Activated CD4-positive, alpha-beta T cell treated with anti-CD3 and anti-CD28 coated beads, Interleukin-2, amount 10 ng/mL, durations not matched to agents 24 days and 14 days (primary cell): ENCODE data around the gene LIMA1. TPM values are rescaled to one million over a fixed set of nuclear protein-coding genes. Genes with fewer than 3 reads are reported as not detected.
"Not testable (repeated sequence)": the region's sequence is repeated elsewhere in the genome, so short reads cannot be mapped to it uniquely, and the experiment has no call there.

Experiments
- DNase-seq: peaks from one replicate; pipeline ENCODE4 v3.0.0; 2022
- H3K27ac Mint-ChIP-seq: one replicate; pipeline ENCODE4 v1.8.0; 2022; ENCODE audit warnings: mild to moderate bottlenecking, mixed read lengths
- H3K27me3 Mint-ChIP-seq: one replicate; pipeline ENCODE4 v1.8.0; 2022; ENCODE audit warnings: mixed read lengths
- H3K36me3 Mint-ChIP-seq: one replicate; pipeline ENCODE4 v1.8.0; 2022; ENCODE audit warnings: low read depth, mild to moderate bottlenecking, mixed read lengths
- H3K4me1 Mint-ChIP-seq: one replicate; pipeline ENCODE4 v1.8.0; 2021; ENCODE audit warnings: mixed read lengths
- H3K4me3 Mint-ChIP-seq: one replicate; pipeline ENCODE4 v1.8.0; 2022; ENCODE audit warnings: mild to moderate bottlenecking, moderate library complexity, mixed read lengths
- H3K9me3 Mint-ChIP-seq: one replicate; pipeline ENCODE4 v1.8.0; 2021; ENCODE audit warnings: mixed read lengths
- intact Hi-C: fragments of 100-400 bp; cut with micrococcal nuclease; formaldehyde crosslinking; loops from one replicate; pipeline ENCODE4 v1.15.1; 2023
- total RNA-seq: library from RNA; stranded (reverse); gene quantifications from 2 replicates; pipeline ENCODE4 v1.2.3, GENCODE V29; 2022

The LIMA1 gene
- total RNA-seq, 1 donor from 2014 or later, result 94.6 TPM

GRCh38 chr12:50275556-50275955 is 7.8 kb downstream of the LIMA1 start:
- DNase-seq, result no peak
- Mint-ChIP-seq H3K9me3 (no peaks in the 10 kb centered on the region), H3K36me3 (no peaks in the 10 kb centered on the region), H3K27me3 (no peaks in the 10 kb centered on the region), H3K4me1 (peaks cover 7% of the 10 kb centered on the region), H3K27ac (no peak overlapping the region), H3K4me3 (no peak overlapping the region)
- intact Hi-C loops, result no loop called here

GRCh38 chr12:50275127-50275526 is 8.2 kb downstream of the LIMA1 start:
- H3K27me3 Mint-ChIP-seq, H3K4me1 Mint-ChIP-seq, H3K36me3 Mint-ChIP-seq, DNase-seq, H3K9me3 Mint-ChIP-seq, intact Hi-C loops, H3K27ac Mint-ChIP-seq, H3K4me3 Mint-ChIP-seq: not testable (repeated sequence)

- no peak overlapping the region for H3K4me3 Mint-ChIP-seq
- no peak overlapping the region for H3K27ac Mint-ChIP-seq
Observed at GRCh38 chr12:50271724-50272247, 11.5 kb downstream of the LIMA1 start.

GRCh38 chr12:50268482-50268881 is 14.8 kb downstream of the LIMA1 start:
- no peaks in the 10 kb centered on the region for H3K4me1 Mint-ChIP-seq
- H3K27me3 Mint-ChIP-seq, result no peaks in the 10 kb centered on the region
- no peak overlapping the region for H3K27ac Mint-ChIP-seq
- no peaks in the 10 kb centered on the region for H3K9me3 Mint-ChIP-seq
- intact Hi-C loops, result no loop called here
- no peak for DNase-seq
- no peaks in the 10 kb centered on the region for H3K36me3 Mint-ChIP-seq
- no peak overlapping the region for H3K4me3 Mint-ChIP-seq

More at GRCh38 chr12:50271724-50272247, 11.5 kb downstream of the LIMA1 start:
- Mint-ChIP-seq H3K9me3 (no peaks in the 10 kb centered on the region), H3K4me1 (peaks cover 7% of the 10 kb centered on the region), H3K27me3 (no peaks in the 10 kb centered on the region), H3K36me3 (no peaks in the 10 kb centered on the region)
- intact Hi-C loops, result no loop called here
- DNase-seq, result no peak

- H3K27me3 Mint-ChIP-seq, result no peaks in the 10 kb centered on the region
- H3K36me3 Mint-ChIP-seq, result no peaks in the 10 kb centered on the region
- H3K27ac Mint-ChIP-seq, result no peak overlapping the region
- H3K9me3 Mint-ChIP-seq, result no peaks in the 10 kb centered on the region
- no peak overlapping the region for H3K4me3 Mint-ChIP-seq
- DNase-seq, result no peak
- no peaks in the 10 kb centered on the region for H3K4me1 Mint-ChIP-seq
- intact Hi-C loops, result no loop called here
Observed at GRCh38 chr12:50265770-50266524, 17.4 kb downstream of the LIMA1 start.

- intact Hi-C loops, result no loop called here
- Mint-ChIP-seq H3K4me1 (no peaks in the 10 kb centered on the region), H3K36me3 (no peaks in the 10 kb centered on the region), H3K27me3 (no peaks in the 10 kb centered on the region), H3K9me3 (no peaks in the 10 kb centered on the region), H3K27ac (no peak overlapping the region), H3K4me3 (no peak overlapping the region)
- no peak for DNase-seq
Observed at GRCh38 chr12:50263832-50264231, 19.5 kb downstream of the LIMA1 start.

GRCh38 chr12:50261654-50262053 is 21.7 kb downstream of the LIMA1 start:
- H3K27ac Mint-ChIP-seq, result no peak overlapping the region
- H3K9me3 Mint-ChIP-seq, result no peaks in the 10 kb centered on the region
- peaks cover 2% of the 10 kb centered on the region for H3K4me1 Mint-ChIP-seq
- no peak overlapping the region for H3K4me3 Mint-ChIP-seq
- H3K36me3 Mint-ChIP-seq, result no peaks in the 10 kb centered on the region
- DNase-seq, result no peak
- no peaks in the 10 kb centered on the region for H3K27me3 Mint-ChIP-seq
- intact Hi-C loops, result no loop called here

GRCh38 chr12:50258167-50258551 is 25.2 kb downstream of the LIMA1 start:
- Mint-ChIP-seq H3K36me3 (no peaks in the 10 kb centered on the region), H3K27me3 (no peaks in the 10 kb centered on the region)

GRCh38 chr12:50257236-50258166 is 25.8 kb downstream of the LIMA1 start:
- Mint-ChIP-seq H3K4me3 (no peak overlapping the region), H3K27ac (no peak overlapping the region), H3K9me3 (no peaks in the 10 kb centered on the region), H3K36me3 (no peaks in the 10 kb centered on the region), H3K4me1 (peaks cover 14% of the 10 kb centered on the region), H3K27me3 (no peaks in the 10 kb centered on the region)
- no peak for DNase-seq
- intact Hi-C loops, result no loop called here

More at GRCh38 chr12:50258167-50258551, 25.2 kb downstream of the LIMA1 start:
- H3K4me3 Mint-ChIP-seq, result no peak overlapping the region
- no peak overlapping the region for H3K27ac Mint-ChIP-seq
- DNase-seq, result no peak
- intact Hi-C loops, result no loop called here
- H3K9me3 Mint-ChIP-seq, result no peaks in the 10 kb centered on the region
- peaks cover 9% of the 10 kb centered on the region for H3K4me1 Mint-ChIP-seq

- peaks cover 19% of the 10 kb centered on the region for H3K4me1 Mint-ChIP-seq
- intact Hi-C loops, result no loop called here
- H3K9me3 Mint-ChIP-seq, result no peaks in the 10 kb centered on the region
- H3K27ac Mint-ChIP-seq, result no peak overlapping the region
- H3K36me3 Mint-ChIP-seq, result peaks cover 2% of the 10 kb centered on the region
- no peak overlapping the region for H3K4me3 Mint-ChIP-seq
- DNase-seq, result no peak
- no peaks in the 10 kb centered on the region for H3K27me3 Mint-ChIP-seq
Observed at GRCh38 chr12:50256761-50257160, 26.6 kb downstream of the LIMA1 start.

- H3K4me3 Mint-ChIP-seq, result no peak overlapping the region
- H3K27ac Mint-ChIP-seq, result no peak overlapping the region
Observed at GRCh38 chr12:50252977-50253602, 30.2 kb downstream of the LIMA1 start.

GRCh38 chr12:50251619-50252252 is 31.6 kb downstream of the LIMA1 start:
- peak overlapping the region; percentile 24 for H3K4me3 Mint-ChIP-seq
- H3K27me3 Mint-ChIP-seq, result no peaks in the 10 kb centered on the region
- intact Hi-C loops, result no loop called here
- no peaks in the 10 kb centered on the region for H3K9me3 Mint-ChIP-seq
- H3K27ac Mint-ChIP-seq, result peak overlapping the region; percentile 61
- H3K4me1 Mint-ChIP-seq, result peaks cover 32% of the 10 kb centered on the region
- peaks cover 2% of the 10 kb centered on the region for H3K36me3 Mint-ChIP-seq
- DNase-seq, result no peak

More at GRCh38 chr12:50252977-50253602, 30.2 kb downstream of the LIMA1 start:
- no peaks in the 10 kb centered on the region for H3K9me3 Mint-ChIP-seq
- DNase-seq, result no peak
- peaks cover 29% of the 10 kb centered on the region for H3K4me1 Mint-ChIP-seq
- intact Hi-C loops, result no loop called here
- H3K27me3 Mint-ChIP-seq, result no peaks in the 10 kb centered on the region
- H3K36me3 Mint-ChIP-seq, result peaks cover 2% of the 10 kb centered on the region

GRCh38 chr12:50249464-50250182 is 33.7 kb downstream of the LIMA1 start:
- no peak overlapping the region for H3K27ac Mint-ChIP-seq
- H3K4me3 Mint-ChIP-seq, result no peak overlapping the region
- peaks cover 38% of the 10 kb centered on the region for H3K4me1 Mint-ChIP-seq

More at GRCh38 chr12:50249464-50250182, 33.7 kb downstream of the LIMA1 start:
- Mint-ChIP-seq H3K36me3 (peaks cover 4% of the 10 kb centered on the region), H3K27me3 (no peaks in the 10 kb centered on the region), H3K9me3 (peaks cover 3% of the 10 kb centered on the region)
- intact Hi-C loops, result no loop called here
- DNase-seq, result no peak
